GM12874 (cell line): ENCODE results near the gene SECISBP2.

Experiments used
- TF ChIP-seq, protein P1 (sequence below): IDR thresholded peaks from 2 replicates; pipeline ENCODE4 v1.5.1; 2011; ENCODE audit warnings: low read depth, mild to moderate bottlenecking, control low read depth, low read length, moderate library complexity; ENCODE audit not compliant: insufficient read depth

SECISBP2 gene

DNA sequence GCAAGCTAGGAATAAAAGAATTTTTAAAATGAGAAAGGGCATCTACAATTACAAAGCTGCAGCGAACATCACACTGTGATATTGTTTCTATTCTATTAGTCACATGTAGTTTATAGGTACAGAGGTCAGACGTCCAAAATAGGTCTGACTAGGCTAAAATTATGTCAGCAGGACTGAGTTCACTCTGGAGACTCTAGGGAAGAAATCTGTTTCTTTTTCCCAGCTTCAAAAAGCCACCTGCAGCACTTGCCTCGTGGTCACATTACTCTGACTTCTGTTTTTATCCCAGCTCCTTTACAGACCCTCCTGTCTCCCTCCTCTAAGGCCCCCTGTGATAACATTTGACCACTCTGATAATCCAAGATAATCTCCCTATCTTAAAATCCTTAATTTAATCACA, 12.4 kb upstream of the SECISBP2 start:
- TF ChIP-seq, protein P1, sequence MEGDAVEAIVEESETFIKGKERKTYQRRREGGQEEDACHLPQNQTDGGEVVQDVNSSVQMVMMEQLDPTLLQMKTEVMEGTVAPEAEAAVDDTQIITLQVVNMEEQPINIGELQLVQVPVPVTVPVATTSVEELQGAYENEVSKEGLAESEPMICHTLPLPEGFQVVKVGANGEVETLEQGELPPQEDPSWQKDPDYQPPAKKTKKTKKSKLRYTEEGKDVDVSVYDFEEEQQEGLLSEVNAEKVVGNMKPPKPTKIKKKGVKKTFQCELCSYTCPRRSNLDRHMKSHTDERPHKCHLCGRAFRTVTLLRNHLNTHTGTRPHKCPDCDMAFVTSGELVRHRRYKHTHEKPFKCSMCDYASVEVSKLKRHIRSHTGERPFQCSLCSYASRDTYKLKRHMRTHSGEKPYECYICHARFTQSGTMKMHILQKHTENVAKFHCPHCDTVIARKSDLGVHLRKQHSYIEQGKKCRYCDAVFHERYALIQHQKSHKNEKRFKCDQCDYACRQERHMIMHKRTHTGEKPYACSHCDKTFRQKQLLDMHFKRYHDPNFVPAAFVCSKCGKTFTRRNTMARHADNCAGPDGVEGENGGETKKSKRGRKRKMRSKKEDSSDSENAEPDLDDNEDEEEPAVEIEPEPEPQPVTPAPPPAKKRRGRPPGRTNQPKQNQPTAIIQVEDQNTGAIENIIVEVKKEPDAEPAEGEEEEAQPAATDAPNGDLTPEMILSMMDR = no peak

DNA sequence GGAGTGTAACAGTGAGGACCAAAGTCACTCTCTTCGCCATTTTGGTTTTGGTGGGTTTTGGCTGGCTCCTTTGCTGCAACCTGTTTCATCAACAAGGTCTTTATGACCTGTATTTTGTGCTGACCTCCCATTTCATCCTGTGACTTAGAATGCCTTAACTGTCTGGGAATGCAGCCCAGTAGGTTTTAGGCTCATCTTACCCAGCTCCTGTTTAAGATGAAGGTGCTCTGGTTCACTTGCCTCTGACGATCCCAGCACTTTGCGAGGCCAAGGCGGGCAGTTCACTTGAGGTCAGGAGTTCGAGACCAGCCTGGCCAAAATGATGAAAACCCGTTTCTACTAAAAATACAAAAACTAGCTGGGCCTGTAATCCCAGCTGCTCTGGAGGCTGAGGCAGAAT, 9.1 kb upstream of the SECISBP2 start:
- TF ChIP-seq, protein P1 = no peak

DNA sequence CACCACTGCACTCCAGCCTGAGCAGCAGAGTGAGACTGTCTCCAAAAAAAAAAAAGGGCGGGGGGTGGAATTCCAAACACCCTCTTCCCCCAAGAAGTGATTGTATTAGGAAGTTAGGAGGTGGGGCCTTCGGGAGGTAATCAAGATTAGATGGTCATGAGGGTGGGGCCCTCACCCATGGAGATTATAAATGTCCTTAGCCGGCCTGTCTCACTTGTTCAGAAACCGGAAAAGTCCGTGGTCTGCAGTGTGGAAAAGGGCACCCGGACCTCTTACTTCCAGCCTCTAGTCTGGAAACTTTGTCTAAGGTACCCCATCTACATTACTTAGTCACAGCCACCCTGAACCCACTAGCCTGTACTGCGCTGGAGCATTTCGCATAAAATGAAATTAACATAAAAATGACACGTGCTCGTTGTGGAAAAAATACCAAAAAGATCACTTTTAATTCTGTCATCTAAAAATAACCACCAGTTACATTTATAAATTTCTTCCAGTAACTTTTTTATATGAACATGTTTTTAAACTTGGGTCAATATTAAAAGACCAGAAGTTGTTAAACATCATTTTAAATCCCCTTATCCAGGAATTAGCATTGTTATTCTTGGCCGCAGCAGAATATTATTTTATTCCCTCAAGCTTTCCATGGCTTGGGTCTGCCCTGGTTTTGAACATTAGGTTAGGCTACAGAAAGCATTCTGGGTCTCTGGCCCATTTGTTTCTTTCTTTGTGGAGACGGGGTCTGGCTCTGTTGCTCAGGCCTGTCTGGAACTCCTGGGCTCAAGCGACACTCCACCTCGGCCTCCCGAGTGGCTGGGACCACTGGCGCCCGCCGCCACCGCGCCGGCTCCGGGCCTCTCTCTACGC, 8.5 kb upstream of the SECISBP2 start:
- TF ChIP-seq, protein P1 = no peak

- TF ChIP-seq, protein P1 = no peak
Observed at GRCh38 chr9:89310475-89311345, 7.6 kb upstream of the SECISBP2 start, which contains the start of gene CKS2. CKS2 (plus strand) TSS chr9:89311195; CDS start chr9:89311293, 98 bp downstream.

- TF ChIP-seq, protein P1 = no peak
Observed at GRCh38 chr9:89311346-89312221, 6.7 kb upstream of the SECISBP2 start.

- TF ChIP-seq, protein P1 = no peak
Observed at GRCh38 chr9:89312222-89312571, 6.1 kb upstream of the SECISBP2 start.
